CD4-positive, alpha-beta T cell treated with Interferon alpha-2 for 1 hour (primary cell): ENCODE measurements around the gene HOMER1.
"Not testable (repeated sequence)": the region's sequence is repeated elsewhere in the genome, so short reads cannot be mapped to it uniquely, and the experiment has no call there.

Source experiments
- DNase-seq, 2 donors: peaks; one replicate each; pipeline ENCODE4 v3.0.0-alpha.2; 2020 to 2022

Gene HOMER1

DNA sequence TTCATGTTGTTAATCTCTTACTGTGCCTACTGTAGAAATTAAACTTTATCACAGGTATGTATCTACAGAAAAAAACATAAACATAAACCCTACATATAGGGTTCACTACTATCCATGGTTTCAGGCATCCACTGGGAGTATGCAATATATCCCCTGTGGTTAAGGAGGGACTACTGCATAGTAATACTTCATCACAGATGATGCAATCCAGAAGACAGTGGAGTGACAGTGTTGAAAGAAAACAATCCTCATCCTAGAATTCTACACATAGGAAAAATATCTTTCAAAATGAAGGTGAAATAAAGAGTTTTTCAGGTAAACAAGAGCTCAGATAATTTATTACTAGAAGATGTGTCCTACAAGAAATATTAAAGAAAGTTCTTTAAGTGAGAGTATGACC, 105.9 kb downstream of the HOMER1 start:
- no peak for DNase-seq

DNA sequence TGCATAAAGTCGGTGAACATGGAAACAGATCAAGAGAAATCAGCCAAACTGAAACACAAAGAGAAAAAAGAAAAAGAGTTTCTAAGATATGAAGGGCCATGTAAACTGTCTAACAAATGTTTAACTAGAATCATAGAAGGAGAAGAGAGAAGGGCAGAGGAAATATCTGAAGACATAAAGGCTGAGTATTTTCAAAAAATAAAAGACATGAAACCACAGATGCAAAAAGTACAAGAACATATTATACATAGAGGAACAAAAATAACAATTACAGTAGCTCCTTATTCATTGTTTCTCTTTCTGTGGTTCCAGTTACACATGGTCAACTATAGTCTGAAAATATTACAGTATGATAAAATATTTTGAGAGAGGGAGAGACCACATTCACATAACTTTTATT, 106.3 kb downstream of the HOMER1 start:
- DNase-seq: no peak

- no peak for DNase-seq
These were observed 112.7 kb downstream of the HOMER1 start for GRCh38 chr5:79401216-79401615.

GRCh38 chr5:79399046-79399445, 114.9 kb downstream of the HOMER1 start:
- no peak for DNase-seq

DNA sequence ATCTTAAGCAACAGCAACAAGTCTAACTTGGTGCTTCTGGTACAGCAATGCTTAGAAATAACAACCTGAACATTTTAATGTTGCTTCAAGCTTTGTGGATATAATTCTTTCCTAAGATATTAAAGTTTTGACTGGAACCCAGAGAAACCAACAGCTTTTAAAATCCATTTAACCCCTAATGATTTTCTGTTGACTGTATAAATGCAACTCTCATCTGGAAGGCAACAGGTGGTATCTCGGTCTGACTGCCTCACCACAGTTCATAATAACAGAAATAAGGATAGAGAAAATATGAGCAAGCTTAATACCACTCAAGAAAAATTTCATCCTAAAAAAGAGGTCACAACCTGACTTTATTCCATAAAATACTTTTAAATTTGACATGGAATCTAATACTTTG, 116.9 kb downstream of the HOMER1 start:
- DNase-seq: no peak

DNA sequence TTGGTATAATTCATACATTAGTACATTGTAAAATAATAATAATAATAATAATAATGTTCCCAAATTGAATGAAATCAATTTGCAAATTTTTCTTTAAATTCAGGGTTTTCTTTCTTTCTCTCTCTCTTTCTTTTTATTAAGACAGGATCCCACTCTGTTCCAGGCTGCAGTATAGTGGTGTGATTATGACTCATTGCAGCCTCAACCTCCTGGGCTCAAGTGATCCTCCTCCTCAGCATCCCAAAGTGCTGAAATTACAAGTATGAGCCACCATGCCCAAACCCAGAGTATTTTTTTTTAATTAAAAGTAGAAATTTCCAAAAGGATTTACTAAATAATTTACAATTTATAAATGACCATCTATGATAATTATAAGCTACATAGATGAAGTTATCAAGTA, 117.7 kb downstream of the HOMER1 start:
- DNase-seq: no peak

DNA sequence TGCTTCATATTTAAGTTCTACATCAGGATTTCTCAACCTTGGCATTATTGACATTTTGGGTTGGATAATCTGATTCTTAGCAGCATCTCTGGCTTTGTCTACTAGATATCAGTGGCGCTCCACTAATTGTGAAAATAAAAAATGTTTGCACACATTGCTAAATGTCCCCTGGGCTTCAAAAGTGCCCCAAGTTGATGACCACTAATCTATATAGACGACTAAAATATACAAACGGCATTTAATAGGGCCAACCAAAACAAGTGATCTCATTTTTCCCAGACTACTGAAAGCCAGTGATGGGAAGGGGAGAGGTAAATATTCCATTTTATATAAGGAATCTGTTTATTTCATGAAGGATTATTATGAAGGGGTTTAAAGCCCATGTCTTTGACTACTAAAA, 118.6 kb downstream of the HOMER1 start:
- no peak for DNase-seq

DNA sequence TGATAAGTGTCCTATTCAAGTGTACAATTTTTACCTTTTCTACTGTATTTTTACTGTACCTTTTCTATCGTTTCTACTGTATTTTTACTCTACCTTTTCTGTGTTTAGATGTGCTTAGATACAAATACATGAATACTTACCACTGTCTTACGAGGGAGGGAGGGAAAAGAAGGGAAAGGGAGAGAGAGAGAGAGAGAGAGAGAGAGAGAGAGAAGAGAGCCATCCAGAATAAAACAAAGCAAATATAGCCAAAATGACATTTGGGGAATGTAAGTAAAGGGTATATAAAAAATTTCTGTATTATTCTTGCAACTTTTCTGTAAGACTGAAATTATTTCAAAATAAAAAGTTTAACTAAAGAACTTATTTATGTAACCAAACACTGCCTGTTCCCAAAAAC, 121.2 kb downstream of the HOMER1 start:
- DNase-seq: no peak

- no peak for DNase-seq
These were observed 127.3 kb downstream of the HOMER1 start for GRCh38 chr5:79386679-79387078.

- DNase-seq: not testable (repeated sequence)
These were observed 128.8 kb downstream of the HOMER1 start for GRCh38 chr5:79385126-79385525.

DNA sequence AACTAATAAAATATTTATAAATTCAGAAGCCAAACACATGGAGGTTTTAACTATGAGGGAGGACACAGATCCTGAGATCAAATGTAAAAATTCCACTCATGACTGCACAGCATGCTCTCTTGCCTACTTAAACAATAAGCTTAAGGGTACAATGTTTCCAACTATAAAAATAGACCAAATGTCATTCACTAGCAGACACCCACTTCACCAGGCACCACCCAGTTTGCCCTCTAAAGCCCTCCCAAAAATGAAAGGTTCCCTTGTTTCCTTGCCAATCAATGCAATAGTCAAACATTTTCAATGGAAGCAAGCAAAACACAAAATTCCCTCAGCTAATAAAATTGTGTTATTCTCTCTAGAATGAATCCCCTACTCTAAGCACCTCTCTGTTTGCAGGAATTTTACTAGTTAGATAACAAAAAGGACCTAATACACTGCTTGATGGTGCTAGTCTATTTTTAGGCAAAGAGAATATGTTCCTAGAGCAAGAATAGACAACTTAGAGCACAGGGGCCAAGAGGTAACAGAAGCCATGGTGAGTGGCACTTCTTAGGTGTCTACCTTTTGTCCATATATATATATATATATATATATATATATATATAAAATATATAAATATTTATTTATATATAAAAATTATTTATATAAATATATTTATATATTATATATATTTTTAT, 135.3 kb downstream of the HOMER1 start:
- no peak for DNase-seq

DNA sequence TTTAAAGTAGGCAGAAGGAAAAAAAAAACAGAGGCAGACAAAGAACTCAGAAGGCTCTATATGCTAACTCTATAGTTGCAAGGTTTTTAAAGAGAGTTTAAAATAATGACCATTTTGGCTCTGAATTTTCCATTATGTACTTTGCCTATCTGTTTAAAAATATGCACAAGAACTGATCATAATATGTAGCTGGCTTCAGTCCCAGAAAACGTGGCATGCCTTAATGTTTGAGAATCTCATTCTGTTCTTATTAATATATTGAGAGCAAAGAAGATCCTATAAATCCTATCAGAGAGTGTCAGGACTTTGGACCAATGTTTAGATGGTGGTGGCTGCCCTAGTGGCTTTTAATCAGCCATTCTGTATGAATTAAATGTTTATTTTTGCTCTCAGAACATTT, 156.5 kb downstream of the HOMER1 start:
- DNase-seq: no peak

DNA sequence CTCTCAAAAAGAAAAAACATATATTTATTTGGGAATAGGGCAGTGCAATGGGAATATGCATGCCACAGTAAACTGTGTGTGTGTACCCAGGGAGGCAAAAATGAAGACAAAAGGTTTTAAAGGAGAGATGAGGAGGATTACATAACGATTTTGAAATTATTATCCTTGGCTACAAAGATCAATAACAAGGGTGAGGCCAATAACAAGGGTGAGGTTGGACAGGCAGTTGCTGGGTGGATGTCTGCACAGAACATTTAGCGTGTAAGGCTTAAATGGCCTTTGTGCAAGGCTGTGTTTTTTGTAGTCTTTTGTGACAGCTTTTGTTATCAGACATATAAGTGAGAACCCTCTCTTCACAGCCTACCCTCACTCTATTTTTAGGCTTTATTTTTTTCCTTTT, 164.1 kb downstream of the HOMER1 start:
- no peak for DNase-seq

- DNase-seq: no peak
These were observed 164.9 kb downstream of the HOMER1 start for GRCh38 chr5:79349047-79349446.

DNA sequence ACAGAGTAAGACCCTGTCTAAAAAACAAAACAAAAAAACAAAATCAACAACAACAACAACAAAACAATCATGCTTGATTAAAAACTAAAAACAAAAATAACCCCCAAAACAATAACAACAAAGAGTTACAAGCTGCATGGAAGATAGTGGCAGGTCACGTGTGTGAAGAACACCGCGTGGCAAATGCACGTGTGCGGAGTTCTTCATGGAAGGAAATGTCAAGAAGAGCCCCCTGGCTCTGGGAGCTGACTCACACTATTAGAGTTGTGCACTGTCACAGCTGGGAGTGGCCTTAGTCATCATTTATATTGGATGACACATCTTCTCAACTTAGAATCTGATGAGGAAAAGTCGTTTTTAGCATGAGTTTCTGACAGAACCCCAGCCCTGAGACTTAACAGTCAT, 167.5 kb downstream of the HOMER1 start:
- DNase-seq: no peak

- DNase-seq: no peak
These were observed 179.9 kb downstream of the HOMER1 start for GRCh38 chr5:79333852-79334557.

- no peak for DNase-seq
These were observed 183.9 kb downstream of the HOMER1 start for GRCh38 chr5:79330071-79330470.

GRCh38 chr5:79329453-79329852, 184.5 kb downstream of the HOMER1 start:
- no peak for DNase-seq
